HL-60 (cell line): ENCODE measurements around the gene DGKH.

Experiments used
- GABPA ChIP-seq: IDR thresholded peaks from 2 replicates; pipeline ENCODE4 v1.6.1; 2012; ENCODE audit warnings: low read depth
- POLR2AphosphoS5 ChIP-seq: IDR thresholded peaks from 2 replicates; pipeline ENCODE4 v1.6.1; 2012; ENCODE audit warnings: low read depth
- REST ChIP-seq: IDR thresholded peaks from 2 replicates; pipeline ENCODE4 v1.6.1; 2012; ENCODE audit warnings: low read depth; ENCODE audit not compliant: insufficient replicate concordance
- TF ChIP-seq, protein P1 (sequence below): IDR thresholded peaks from one replicate; pipeline ENCODE4 v1.5.1; 2011; ENCODE audit warnings: low read length, control low read depth, inconsistent platforms; ENCODE audit not compliant: insufficient read depth

- no peak for TF ChIP-seq REST
- TF ChIP-seq, protein P1, sequence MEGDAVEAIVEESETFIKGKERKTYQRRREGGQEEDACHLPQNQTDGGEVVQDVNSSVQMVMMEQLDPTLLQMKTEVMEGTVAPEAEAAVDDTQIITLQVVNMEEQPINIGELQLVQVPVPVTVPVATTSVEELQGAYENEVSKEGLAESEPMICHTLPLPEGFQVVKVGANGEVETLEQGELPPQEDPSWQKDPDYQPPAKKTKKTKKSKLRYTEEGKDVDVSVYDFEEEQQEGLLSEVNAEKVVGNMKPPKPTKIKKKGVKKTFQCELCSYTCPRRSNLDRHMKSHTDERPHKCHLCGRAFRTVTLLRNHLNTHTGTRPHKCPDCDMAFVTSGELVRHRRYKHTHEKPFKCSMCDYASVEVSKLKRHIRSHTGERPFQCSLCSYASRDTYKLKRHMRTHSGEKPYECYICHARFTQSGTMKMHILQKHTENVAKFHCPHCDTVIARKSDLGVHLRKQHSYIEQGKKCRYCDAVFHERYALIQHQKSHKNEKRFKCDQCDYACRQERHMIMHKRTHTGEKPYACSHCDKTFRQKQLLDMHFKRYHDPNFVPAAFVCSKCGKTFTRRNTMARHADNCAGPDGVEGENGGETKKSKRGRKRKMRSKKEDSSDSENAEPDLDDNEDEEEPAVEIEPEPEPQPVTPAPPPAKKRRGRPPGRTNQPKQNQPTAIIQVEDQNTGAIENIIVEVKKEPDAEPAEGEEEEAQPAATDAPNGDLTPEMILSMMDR: no peak
- no peak for TF ChIP-seq POLR2AphosphoS5
- no peak for TF ChIP-seq GABPA
These were observed 75.2 kb downstream of the DGKH start for GRCh38 chr13:42123600-42123999.
